Activated CD4-positive, alpha-beta memory T cell treated with anti-CD3 and anti-CD28 coated beads, Interleukin-2, amount 10 ng/mL, durations not matched to agents 7 days and 5 days (primary cell): ENCODE results near the gene IL20. TPM values are rescaled to one million over a fixed set of nuclear protein-coding genes. Genes with fewer than 3 reads are reported as not detected.

Experiments used
- CTCF ChIA-PET: fragments of 350-600 bp; sonication (Branson Sonifier 250); formaldehyde crosslinking; loops from one replicate; lab custom pipeline; 2021; ENCODE audit warnings: antibody characterized with exemption, inconsistent platforms; lab: Charles Lee
- POLR2A ChIA-PET: fragments of 350-600 bp; sonication (Branson Sonifier 250); formaldehyde crosslinking; loops from one replicate; lab custom pipeline; 2021; ENCODE audit warnings: antibody characterized with exemption; lab: Charles Lee
- DNase-seq: peaks from one replicate; pipeline ENCODE4 v3.0.0-alpha.2; 2020
- H3K27ac Mint-ChIP-seq: one replicate; pipeline ENCODE4 v1.8.0; 2021; ENCODE audit warnings: mild to moderate bottlenecking, mixed read lengths
- H3K27me3 Mint-ChIP-seq: one replicate; pipeline ENCODE4 v1.8.0; 2021; ENCODE audit warnings: mixed read lengths
- H3K36me3 Mint-ChIP-seq: one replicate; pipeline ENCODE4 v1.8.0; 2021; ENCODE audit warnings: low read depth, mixed read lengths
- H3K4me1 Mint-ChIP-seq: one replicate; pipeline ENCODE4 v1.8.0; 2021; ENCODE audit warnings: mixed read lengths
- H3K4me3 Mint-ChIP-seq: one replicate; pipeline ENCODE4 v1.8.0; 2021; ENCODE audit warnings: mild to moderate bottlenecking, mixed read lengths
- H3K9me3 Mint-ChIP-seq: one replicate; pipeline ENCODE4 v1.8.0; 2021; ENCODE audit warnings: mixed read lengths
- total RNA-seq, 2 experiments: library from RNA; stranded (reverse); gene quantifications; one replicate each; pipeline ENCODE4 v1.2.3, GENCODE V29; 2021

IL20 gene
- total RNA-seq, 2 experiments from 2014 or later, result not detected

DNA sequence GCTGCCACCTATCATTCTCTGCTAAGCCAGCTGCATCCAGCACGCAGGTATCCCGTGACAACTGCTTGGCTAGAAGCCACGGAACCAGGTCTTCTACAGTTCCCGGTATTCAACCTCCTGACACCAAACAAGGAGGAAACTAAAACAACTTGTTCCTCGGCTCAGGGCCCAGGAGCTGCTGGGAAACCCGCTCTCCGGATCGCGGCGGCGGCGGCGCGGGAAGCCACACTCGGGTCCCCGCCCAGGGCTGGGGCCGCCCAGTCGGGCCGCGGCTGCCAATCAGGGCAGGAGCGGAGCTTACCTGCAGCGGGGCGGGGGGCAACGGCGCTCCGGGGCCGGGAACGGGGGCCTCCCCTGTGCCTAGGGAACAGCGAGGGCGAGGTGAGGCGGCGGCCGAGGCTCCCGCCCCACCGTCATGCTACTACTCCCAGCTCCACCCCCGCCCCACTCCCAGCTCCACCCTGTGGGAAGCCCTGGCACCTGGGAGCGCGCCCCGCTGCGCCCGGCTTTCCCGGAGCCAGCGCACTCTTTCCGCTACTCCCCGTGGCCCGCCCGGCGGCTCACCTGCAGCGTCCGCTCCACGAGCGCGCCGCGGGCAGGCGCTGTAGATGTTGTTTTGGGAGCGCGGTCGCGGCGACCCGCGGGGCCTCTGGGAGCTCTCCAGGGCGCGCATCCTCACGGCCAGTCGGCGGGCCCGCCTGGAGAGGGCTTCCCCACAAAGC lies 43.9 kb downstream of the IL20 start:
- CTCF ChIA-PET, result interaction anchor here (0.7 to 4.1 kb wide), 23 partner anchors 10 to 274 kb away, joined by 3 to 32 read pairs (median 4); partner anchors contain the start of genes DYRK3, FCMR and IL20
- POLR2A ChIA-PET, result interaction anchor here (1.0 to 2.1 kb wide), 12 partner anchors 9 to 439 kb away, joined by 3 to 13 read pairs (median 4); partner anchors contain the start of genes FCMR and IKBKE
- Mint-ChIP-seq H3K4me3 (peak overlapping the region; percentile 46), H3K27me3 (no peaks in the 10 kb centered on the region), H3K36me3 (peaks cover 72% of the 10 kb centered on the region), H3K9me3 (no peaks in the 10 kb centered on the region), H3K4me1 (peaks cover 61% of the 10 kb centered on the region), H3K27ac (no peak overlapping the region)
- peak; percentile 39 for DNase-seq

DNA sequence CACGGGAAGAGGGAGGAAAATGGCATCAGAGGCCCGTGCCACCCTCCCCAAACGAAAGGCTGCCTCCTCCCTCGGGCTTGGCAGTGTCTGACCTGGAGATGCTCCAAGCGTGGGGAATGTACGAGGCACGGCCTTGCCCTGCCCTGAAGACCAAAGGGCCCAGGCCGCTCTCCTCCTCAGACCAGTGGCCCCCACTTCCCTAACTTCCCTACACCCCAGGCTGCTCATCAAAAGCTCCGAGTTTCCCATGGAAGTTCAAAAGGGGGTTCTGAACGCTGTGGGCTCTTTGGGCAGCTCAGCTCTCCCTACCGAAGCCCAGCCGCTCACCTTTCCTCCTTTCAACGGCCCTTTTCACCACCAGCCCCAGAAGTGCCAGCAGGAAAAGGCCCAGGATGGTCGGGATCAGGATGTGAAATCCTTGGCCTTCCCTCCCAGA lies 44.5 kb downstream of the IL20 start:
- no peaks in the 10 kb centered on the region for H3K27me3 Mint-ChIP-seq
- H3K4me3 Mint-ChIP-seq, result no peak overlapping the region
- no peak for DNase-seq
- peaks cover 58% of the 10 kb centered on the region for H3K4me1 Mint-ChIP-seq
- no peak overlapping the region for H3K27ac Mint-ChIP-seq
- H3K9me3 Mint-ChIP-seq, result no peaks in the 10 kb centered on the region
- POLR2A ChIA-PET, result interaction anchor here (1.1 to 2.1 kb wide), 11 partner anchors 9 to 440 kb away, joined by 3 to 13 read pairs (median 4); partner anchors contain the start of genes FCMR and IKBKE
- peaks cover 70% of the 10 kb centered on the region for H3K36me3 Mint-ChIP-seq
- CTCF ChIA-PET, result interaction anchor here (0.7 to 4.1 kb wide), 15 partner anchors 9 to 275 kb away, joined by 3 to 32 read pairs (median 4); partner anchors contain the start of gene DYRK3

DNA sequence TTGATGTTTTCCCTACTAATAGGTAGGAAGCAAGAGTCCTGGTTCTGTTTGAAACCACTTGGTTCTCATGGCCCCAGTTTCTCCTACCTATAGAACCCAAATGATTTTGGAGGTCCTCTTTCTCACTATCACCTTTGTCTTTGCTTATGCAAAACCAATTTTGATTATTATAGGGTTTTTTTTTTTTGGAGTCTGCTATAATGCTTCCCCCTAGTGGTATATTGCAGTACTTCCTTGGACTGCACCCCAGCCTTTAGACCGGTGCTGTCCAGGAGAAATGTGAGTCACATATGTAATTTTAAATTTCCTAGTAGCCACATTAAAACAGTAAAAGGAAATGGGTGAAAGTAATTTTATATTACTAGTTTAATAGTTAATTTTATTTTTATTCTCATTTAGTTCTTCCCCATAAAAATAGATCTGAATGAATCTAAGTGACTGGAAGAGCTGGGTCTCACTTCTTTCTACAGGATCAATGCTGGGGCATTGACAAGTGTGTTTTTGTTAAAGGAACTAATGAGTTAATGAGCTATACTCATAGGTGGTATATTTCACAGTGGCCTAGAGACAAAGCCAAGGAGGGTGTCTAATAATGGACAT lies 45.7 kb downstream of the IL20 start:
- no peaks in the 10 kb centered on the region for H3K27me3 Mint-ChIP-seq
- no peak overlapping the region for H3K4me3 Mint-ChIP-seq
- CTCF ChIA-PET, result interaction anchor here (0.6 to 4.0 kb wide), 36 partner anchors 9 to 305 kb away, joined by 3 to 158 read pairs (median 10); partner anchors contain the start of genes DYRK3, FCAMR, FCMR and IL20
- peaks cover 70% of the 10 kb centered on the region for H3K36me3 Mint-ChIP-seq
- POLR2A ChIA-PET, result interaction anchor here (0.7 to 3.4 kb wide), 3 partner anchors 11 to 142 kb away, joined by 3 to 33 read pairs (median 6); partner anchors contain the start of genes FCMR and PFKFB2
- peak; percentile 36 for DNase-seq
- no peak overlapping the region for H3K27ac Mint-ChIP-seq
- no peaks in the 10 kb centered on the region for H3K9me3 Mint-ChIP-seq
- H3K4me1 Mint-ChIP-seq, result peaks cover 56% of the 10 kb centered on the region

DNA sequence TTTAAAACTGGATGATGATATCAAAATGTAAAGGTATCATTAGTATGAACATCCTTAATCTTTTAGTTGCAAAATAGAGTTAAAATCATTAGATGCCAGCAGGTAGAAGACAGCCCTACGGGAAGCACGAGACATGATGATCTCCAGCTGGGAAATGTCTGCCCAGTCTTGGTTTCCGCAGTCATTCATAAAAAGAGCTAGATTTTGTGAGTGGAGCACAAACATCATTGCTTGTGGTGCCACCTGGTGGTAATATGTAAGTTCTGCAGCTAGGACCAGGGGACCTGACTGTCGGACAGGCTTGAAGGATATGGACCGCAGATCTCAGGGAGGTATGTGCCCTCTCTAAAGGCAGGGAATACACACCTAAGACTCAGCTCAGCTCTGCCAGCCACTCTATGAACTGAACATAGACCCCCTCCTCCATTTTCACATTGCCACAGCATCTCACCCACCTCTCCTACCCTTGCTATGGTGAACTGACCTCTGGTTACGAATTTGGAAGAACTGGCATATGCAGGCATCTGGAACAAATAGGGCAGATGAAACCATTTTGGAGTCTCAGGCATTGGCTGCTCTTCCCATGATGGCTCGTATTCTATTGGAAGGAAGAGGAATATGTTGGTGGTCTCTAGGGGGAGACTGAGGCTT lies 47.1 kb downstream of the IL20 start:
- DNase-seq, result peak; percentile 69
- Mint-ChIP-seq H3K27ac (no peak overlapping the region), H3K4me3 (no peak overlapping the region), H3K9me3 (no peaks in the 10 kb centered on the region), H3K4me1 (peaks cover 61% of the 10 kb centered on the region), H3K36me3 (peaks cover 78% of the 10 kb centered on the region), H3K27me3 (no peaks in the 10 kb centered on the region)
- CTCF ChIA-PET, result interaction anchor here (0.6 to 4.0 kb wide), 68 partner anchors 9 to 433 kb away, joined by 3 to 158 read pairs (median 5); partner anchors contain the start of genes C1orf116, DYRK3, EIF2D and FCAMR
- POLR2A ChIA-PET, result interaction anchor here (0.7 to 3.4 kb wide), 12 partner anchors 9 to 442 kb away, joined by 3 to 33 read pairs (median 4); partner anchors contain the start of genes FCMR and IKBKE

DNA sequence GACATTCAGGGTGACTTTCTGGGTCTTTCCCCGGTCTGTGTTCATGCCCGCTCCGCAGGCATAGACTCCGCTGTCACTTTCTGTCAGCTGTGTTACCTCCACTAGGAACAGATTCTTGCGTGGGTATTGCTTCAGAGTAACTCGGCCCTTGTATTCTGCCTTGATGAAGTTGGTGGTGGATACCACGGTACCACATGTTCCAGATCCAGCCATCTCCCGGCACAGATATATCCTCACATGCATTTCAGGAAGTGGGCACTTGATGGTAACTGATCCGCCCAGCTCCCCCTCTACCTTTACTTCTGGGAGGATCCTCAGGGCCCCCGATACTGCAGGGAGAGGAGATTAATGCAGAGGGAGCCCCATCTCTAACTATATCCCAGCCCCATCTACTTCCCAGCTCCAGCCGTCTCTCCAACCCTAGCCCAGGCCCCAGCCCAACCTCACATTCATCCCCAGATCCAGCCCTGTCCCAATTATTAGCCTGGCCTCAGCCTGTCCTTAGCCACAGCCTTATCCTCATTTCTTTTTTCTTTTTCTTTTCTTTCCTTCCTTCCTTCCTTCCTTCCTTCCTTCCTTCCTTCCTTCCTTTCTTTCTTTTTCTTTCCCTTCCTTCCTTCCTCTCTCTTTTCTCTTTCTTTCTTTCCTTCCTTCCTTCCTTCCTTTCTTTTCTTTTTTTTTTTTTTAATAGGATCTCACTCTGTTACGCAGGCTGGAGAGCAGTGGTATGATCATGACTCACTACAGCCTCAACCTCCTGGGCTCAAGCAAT lies 48.5 kb downstream of the IL20 start:
- POLR2A ChIA-PET, result interaction anchor here (3.4 kb wide), 1 partner anchor 8 kb away, joined by 33 read pairs; the partner anchor contains the start of gene FCMR
- peaks cover 76% of the 10 kb centered on the region for H3K36me3 Mint-ChIP-seq
- H3K27ac Mint-ChIP-seq, result no peak overlapping the region

DNA sequence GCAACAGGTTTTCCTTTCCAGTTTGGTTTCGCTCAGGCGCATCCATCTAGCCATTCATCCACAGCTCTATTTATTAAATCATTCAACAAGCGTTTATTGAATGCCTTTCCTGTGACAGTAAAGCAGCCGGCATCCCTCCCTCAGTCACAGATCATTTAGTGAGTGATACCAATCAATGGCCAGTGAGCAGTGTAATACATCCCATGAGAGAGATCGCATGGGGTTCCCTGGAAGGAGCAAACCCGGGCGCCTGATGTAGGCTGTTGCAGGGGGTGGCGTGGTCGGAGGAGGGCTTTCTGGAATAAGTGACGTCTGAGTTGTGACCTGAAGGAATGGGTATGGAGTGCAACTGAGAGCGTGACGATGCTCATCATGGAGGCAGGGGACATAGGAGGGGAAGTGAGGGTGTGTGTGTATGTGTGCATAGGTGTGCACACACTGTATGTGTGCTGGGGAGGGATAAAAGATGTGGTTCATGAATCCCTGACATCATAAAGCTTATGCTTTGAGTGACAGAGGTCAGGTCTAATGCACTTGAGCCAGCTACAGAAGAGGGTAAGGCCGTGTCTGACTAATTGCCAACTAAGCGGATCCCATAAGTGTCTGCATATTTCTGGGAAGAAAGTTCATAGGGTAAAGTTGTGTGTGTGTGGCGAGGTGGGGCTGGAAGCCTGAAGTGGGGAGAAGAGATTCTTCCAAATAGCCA lies 49.8 kb downstream of the IL20 start:
- Mint-ChIP-seq H3K27ac (no peak overlapping the region), H3K27me3 (no peaks in the 10 kb centered on the region), H3K4me1 (peaks cover 70% of the 10 kb centered on the region), H3K36me3 (peaks cover 80% of the 10 kb centered on the region), H3K9me3 (no peaks in the 10 kb centered on the region), H3K4me3 (no peak overlapping the region)
- CTCF ChIA-PET, result interaction anchor here (0.8 to 2.7 kb wide), 3 partner anchors 10 to 180 kb away, joined by 3 to 8 read pairs (median 3); no protein-coding TSS in a partner anchor
- DNase-seq, result no peak
- POLR2A ChIA-PET, result no interaction called here

More for the DNA sequence above, 48.5 kb downstream of the IL20 start:
- H3K4me3 Mint-ChIP-seq, result no peak overlapping the region
- H3K4me1 Mint-ChIP-seq, result peaks cover 67% of the 10 kb centered on the region
- no peaks in the 10 kb centered on the region for H3K27me3 Mint-ChIP-seq
- CTCF ChIA-PET, result interaction anchor here (1.1 to 4.0 kb wide), 7 partner anchors 35 to 188 kb away, joined by 3 to 158 read pairs (median 20); no protein-coding TSS in a partner anchor
- H3K9me3 Mint-ChIP-seq, result no peaks in the 10 kb centered on the region
- no peak for DNase-seq

DNA sequence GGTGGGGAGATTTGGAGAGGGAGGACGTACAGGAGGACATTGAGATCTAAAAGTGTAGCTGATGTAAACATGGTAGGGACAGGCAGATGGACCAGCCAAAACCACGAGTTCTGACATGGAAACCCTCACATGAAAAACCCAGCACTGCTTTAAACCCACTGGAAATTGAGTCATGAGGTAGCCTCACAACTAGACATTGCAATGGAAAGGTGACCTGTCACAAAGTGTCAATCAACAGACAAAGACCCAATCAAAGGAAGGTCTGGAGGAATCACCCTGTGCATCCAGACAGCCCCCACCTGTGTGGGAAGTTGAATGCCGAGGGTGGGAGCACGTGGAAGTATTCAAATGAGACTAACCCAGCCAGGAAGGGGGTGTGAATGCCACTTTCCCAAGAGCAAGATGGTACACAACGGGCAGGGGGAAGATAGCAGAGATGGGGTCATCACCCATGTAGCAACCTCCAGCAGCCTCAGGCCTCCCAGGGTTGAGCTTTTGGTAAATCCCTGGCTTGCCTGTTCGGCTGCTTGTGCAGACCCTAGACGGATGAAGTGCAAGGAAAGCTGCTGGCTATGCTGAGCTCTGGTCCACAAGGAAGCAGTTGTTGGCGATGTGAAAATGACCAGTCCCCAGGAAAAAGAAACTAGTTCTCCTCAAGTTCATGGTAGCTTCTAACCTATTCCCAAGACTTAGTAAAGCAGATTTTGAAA lies 50.7 kb downstream of the IL20 start:
- H3K4me3 Mint-ChIP-seq, result no peak overlapping the region
- H3K36me3 Mint-ChIP-seq, result peaks cover 82% of the 10 kb centered on the region
- peak overlapping the region; percentile 8 for H3K27ac Mint-ChIP-seq
- ChIA-PET CTCF (interaction anchor here (0.8 to 4.5 kb wide), 9 partner anchors 9 to 304 kb away, joined by 3 to 23 read pairs (median 8); partner anchors contain the start of gene EIF2D), POLR2A (interaction anchor here (1.0 kb wide), 1 partner anchor 231 kb away, joined by 3 read pairs; no protein-coding TSS in a partner anchor)
- peaks cover 72% of the 10 kb centered on the region for H3K4me1 Mint-ChIP-seq
- H3K9me3 Mint-ChIP-seq, result no peaks in the 10 kb centered on the region
- DNase-seq, result no peak
- H3K27me3 Mint-ChIP-seq, result no peaks in the 10 kb centered on the region

DNA sequence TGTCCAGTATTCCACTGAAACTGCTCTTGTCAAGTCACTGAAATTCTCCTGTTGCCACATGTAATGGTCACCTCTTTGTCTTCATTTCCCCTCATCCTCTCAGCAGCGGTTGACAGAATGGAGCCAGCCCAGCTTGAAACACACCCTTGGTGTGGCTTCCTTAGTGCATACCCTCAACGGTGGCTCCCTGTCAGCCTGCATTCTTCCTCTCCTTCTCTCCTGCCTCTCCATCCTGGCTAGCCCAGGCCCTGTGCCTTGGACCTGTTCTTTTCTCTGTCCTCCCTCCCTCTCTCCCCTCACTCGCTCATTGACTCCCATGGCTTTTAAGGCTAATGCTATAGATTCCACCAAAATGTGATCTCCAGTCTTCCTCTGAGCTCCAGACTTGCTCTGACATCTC lies 52.7 kb downstream of the IL20 start:
- Mint-ChIP-seq H3K27ac (no peak overlapping the region), H3K4me3 (peak overlapping the region; percentile 40), H3K36me3 (peaks cover 64% of the 10 kb centered on the region), H3K4me1 (peaks cover 60% of the 10 kb centered on the region), H3K9me3 (no peaks in the 10 kb centered on the region), H3K27me3 (no peaks in the 10 kb centered on the region)
- CTCF ChIA-PET, result interaction anchor here (0.6 to 4.5 kb wide), 11 partner anchors 10 to 196 kb away, joined by 3 to 23 read pairs (median 5); no protein-coding TSS in a partner anchor
- POLR2A ChIA-PET, result interaction anchor here (0.6 to 2.1 kb wide), 5 partner anchors 9 to 204 kb away, joined by 3 to 13 read pairs (median 3); no protein-coding TSS in a partner anchor
- DNase-seq, result no peak
